GM19395 (cell line): Measurements from ENCODE around the gene NCK2.

Experiments
- ATAC-seq: cut with Tn5 transposase; IDR thresholded peaks from one replicate; pipeline ENCODE4 v1.9.1; 2021; ENCODE audit warnings: mild to moderate bottlenecking, moderate library complexity; ENCODE audit not compliant: unreplicated experiment

The NCK2 gene

DNA sequence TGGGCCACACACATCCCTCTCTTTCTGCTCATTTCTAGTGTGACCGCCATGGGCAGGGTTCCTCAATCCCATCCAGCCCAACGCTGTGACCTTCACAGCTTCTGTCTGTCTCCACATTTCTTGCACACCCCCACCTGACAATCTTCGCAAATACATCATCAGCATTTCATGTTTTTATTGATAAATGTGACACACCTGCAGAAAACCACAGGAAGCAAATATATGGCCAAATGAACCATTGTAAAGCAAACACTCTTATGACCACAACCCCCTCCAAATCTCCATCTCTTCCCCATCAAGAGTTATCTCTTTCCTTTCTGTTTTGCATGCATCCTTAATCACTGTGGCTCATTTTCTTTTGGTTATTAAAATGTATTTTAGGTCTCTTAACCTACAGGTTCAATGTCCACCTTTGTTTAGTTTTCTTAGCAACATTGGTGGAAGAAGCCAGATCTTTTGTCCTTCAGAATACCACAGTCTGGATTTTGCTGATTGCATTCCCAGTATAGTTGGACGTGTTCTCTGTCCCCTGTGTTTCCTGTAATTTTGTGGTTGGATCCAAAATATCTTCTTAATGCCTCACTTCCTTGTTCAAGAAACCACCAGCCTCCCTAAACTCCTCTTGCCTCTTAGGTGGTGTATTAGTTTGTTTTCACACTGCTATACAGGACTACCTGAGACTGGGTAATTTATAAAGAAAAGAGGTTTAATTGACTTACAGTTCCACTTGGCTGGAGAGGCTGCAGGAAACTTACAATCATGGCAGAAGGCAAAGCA is 9.8 kb upstream of the NCK2 start:
- ATAC-seq: no peak

- no peak for ATAC-seq
These were observed 8.6 kb upstream of the NCK2 start for GRCh38 chr2:105736145-105736544.

GRCh38 chr2:105737980-105738657 is 6.6 kb upstream of the NCK2 start:
- no peak for ATAC-seq

- ATAC-seq: peak; percentile 51
These were observed 6.0 kb upstream of the NCK2 start for GRCh38 chr2:105738658-105739241.

- ATAC-seq: no peak
These were observed 5.3 kb upstream of the NCK2 start for GRCh38 chr2:105739426-105739825.

DNA sequence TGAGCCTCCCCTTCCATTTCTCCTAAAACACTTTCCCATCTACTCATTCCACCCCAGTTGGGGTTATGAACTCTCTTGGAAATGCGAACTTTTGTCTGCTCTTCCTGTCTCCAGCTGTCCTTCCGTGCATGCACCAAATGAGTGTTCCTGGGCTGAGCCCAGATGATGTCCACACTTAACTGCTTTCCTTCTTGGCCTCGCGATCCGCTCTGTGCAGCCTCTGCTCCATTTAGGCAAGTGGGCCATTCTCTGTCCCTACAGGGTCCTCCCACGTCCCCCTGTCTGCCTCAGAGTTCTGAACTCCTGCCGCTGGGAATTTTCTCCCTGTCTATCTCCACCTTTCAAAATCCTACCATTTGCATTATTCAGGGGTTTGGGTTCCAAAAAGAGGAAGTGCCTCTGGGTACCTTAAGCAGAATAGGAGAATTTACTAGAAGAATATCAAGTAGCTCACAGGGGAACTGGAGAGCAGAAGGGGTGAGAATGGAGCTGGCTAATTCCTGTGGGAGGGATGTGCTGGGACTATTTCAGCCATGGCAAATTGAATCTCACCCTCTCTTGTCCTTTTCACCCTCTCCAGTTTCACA is 4.7 kb upstream of the NCK2 start:
- ATAC-seq: no peak

GRCh38 chr2:105741174-105741573 is 3.5 kb upstream of the NCK2 start:
- no peak for ATAC-seq

DNA sequence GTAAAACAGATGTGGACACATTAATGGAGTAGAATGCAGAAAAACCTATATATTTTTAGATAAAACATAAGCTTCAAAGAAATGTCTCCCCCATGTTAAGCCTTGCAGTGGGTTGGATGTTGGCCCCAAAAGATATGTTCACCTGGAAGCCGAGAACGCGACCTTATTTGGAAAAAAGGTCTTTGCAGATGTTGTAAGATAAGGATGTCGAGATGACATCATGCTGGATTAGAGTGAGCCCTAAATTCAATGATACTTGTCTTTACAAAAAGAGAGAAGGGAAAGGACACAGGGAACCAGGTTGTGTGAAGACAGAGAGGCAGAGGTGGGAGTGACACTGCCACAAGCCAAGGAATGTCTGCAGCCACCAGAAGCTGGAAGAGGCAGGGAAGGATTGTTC is 3.1 kb upstream of the NCK2 start:
- ATAC-seq: no peak

DNA sequence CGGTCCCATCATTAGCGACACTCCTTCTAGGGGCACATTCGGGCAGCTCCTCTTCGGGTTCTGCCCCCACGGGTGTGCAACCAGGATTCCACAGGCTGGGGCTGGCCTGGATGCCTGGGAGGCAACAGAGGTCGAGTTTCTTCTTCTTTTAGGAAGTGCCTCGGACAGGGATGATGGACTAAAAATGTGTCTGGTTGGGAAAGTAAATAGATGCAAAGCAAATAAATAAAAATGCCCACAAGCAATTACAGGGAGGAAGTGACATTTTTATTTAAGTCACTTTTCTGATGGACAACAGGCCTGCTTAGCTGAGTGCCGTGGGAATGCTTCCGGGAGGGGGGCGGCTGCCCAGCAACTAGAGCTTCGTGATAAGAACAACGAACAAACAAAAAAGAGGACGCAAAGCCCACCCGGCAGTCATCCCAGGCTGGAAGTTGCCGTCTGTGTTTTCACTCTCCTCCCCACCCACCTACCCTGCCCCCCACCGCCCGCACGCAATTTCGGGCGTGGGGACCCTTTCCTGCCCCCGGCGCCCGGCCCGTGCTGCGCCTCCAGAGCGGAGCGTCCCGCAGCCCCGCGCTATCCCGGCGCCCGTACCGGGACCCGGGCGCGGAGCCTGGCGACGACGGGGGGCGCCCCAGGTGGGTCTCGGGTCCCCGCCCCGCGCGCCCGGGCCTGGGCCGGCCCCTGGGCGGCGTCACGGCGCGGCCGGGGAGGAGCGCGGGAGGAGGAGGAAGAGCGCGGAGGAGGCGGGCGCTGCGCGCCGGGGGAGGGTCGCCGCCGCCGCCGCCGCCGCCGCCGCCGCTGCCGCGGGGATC is 412 bp upstream of the NCK2 start:
- ATAC-seq: peak; percentile 59

- ATAC-seq: peak; percentile 69
These were observed 1.7 kb downstream of the NCK2 start for GRCh38 chr2:105746177-105747080.

- no peak for ATAC-seq
These were observed 2.7 kb downstream of the NCK2 start for GRCh38 chr2:105747254-105747894.

- ATAC-seq: no peak
These were observed 3.3 kb downstream of the NCK2 start for GRCh38 chr2:105747991-105748390.

DNA sequence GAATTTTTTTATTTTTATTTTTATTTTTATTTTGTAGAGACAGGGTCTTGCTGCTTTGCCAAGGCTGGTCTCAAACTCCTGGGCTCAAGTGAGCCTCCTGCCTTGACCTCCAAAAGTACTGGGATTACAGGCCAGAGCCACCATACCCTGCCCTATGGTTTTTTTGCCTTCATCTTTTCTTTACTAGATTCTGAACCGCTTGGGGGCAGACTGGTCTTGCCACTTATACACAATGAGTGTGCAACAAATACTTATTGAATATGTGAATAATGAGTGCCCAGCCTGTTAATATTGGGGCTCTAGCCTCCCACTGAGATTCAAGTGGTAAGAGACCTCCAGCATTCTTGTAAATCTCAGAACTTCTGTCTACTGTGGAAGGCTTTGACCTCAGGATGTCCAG is 3.9 kb downstream of the NCK2 start:
- no peak for ATAC-seq

DNA sequence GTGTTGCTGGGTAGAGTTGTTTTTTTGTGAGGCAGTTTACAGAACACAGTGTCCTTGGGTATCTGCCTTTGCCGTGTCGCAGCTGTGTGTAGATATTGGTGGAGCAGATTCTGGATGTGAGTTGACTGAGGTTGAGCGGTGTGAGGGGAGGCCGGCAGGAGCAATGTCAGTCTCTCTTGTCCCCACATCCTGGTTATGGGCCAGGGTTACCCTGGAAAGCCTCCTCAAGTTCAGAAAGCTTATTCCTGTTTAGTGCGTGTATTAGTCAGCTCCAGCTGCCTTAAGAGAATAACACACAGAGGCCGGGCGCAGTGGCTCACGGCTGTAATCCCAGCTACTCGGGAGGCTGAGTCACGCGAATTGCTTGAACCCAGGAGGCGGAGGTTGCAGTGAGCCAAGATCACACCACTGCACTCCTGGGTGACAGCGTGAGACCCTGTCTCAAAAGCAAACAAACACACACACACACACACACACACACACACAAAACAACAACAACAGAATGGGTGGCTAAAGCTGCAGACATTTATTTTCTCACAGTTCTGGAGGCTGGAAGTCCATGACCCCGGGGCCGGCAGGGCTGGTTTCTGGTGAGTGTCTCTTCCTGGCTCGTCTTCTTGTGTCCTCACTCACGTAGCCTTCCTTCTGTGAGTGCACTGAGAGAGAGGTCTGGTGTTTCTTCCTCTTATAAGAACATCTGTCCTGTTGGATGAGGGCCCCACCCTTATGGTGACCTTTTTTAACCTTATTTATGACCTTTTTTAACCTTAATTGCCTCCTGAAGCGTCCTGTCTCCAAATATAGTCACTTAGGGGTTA is 5.1 kb downstream of the NCK2 start:
- ATAC-seq: no peak

DNA sequence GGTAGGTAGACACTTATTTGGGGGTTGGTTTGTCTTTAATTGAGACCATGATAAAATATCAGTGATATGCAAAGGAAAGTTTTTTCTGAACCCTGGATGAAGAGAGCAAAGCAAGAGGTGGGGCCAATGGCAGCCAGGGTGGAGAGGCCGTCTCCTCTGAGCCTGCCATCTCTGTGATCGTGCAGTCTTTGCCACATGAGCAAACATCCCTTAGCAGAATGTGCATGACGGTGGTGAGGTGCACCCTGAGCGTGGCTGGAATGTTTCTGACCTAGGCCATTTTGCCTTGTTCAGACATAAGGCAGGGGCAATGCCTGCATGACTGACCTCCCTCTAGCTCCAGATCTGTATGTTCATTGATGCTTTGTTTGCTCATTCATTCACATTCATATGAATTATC is 6.0 kb downstream of the NCK2 start:
- no peak for ATAC-seq

GRCh38 chr2:105751272-105751671 is 6.6 kb downstream of the NCK2 start:
- ATAC-seq: no peak

DNA sequence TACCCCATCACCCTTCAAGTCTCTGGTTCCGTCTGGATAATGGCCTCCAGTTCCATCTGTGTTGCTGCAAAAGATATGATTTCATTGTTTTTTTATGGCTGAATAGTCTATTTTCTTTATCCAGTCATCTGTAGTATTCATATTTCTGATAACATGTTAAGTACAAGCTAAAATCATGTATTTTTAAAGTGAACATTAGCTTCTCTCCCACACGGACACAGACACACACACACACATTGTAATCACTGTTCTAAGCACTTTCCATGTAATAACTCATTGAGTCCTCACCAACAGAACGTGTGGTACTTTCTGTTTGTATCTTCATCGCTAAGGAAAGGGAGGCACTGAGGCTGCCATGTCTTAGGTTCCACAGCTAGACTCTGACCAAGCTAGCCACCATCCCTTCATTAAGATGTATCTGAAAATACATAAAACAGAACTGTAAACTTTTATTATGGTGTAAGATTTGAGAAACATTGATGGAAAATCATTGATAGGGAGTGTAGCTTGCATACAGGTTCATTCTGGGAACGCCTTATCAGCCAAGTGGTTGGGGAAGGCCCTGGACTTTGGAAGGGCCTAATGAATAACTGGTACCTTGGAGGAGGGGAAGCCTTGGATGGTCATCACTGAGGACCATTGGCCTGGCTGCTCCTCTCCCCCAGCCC is 8.1 kb downstream of the NCK2 start:
- ATAC-seq: no peak

- ATAC-seq: no peak
These were observed 8.7 kb downstream of the NCK2 start for GRCh38 chr2:105753380-105753779.
